ENCODE measurements around the gene CDH13.

Gene CDH13

GRCh38 chr16:83808573-83809014, 1181.8 kb downstream of the CDH13 start:
- DNase-seq (ENCODE audit: low read depth): no peak

GRCh38 chr16:83809092-83809491, 1182.3 kb downstream of the CDH13 start:
- DNase-seq (ENCODE audit: low read depth): no peak

DNA sequence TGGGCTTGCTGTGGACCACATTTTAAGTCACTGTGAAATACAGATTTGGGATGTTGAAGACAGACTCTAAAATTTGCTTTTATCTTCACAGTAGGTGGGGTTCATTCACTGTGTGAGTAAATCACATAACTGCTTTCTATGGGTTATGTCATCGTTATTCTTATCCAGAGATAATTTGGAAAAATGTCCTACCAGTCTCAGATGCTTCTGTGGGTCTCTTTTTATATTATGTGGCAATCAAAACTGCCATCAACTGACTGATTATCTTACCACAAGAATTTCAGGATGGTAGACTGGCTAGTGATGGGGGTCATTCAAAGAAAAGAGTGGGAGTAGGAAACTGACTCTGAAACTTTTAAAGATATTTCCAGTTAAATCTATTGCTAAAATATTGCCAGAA, 1184.1 kb downstream of the CDH13 start:
- DNase-seq (ENCODE audit: low read depth): no peak

- DNase-seq (ENCODE audit: low read depth): no peak
Observed at GRCh38 chr16:83813823-83814658, 1187.3 kb downstream of the CDH13 start.

GRCh38 chr16:83814659-83814985, 1187.9 kb downstream of the CDH13 start:
- DNase-seq (ENCODE audit: low read depth): no peak

DNA sequence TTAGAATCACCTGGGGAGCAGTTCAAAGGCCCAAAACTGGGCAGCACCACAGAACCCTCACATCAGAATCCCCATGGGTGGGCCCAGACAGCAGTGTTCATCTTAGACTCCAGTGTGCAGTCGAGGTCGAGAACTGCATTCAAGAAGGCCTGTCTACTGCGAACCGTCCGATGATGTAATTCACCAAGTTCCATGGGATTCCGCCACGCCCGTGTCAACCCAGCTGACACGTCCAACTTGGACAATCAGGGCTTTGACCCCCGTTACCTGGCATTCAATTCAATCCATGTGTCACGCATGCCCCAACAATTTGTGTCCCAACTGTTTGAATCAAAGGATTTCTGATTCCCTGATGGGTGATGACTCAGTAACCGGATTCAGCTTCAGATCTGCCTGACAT, 1190.3 kb downstream of the CDH13 start:
- DNase-seq (ENCODE audit: low read depth): no peak

GRCh38 chr16:83818276-83818675, 1191.5 kb downstream of the CDH13 start:
- DNase-seq (ENCODE audit: low read depth): no peak

DNA sequence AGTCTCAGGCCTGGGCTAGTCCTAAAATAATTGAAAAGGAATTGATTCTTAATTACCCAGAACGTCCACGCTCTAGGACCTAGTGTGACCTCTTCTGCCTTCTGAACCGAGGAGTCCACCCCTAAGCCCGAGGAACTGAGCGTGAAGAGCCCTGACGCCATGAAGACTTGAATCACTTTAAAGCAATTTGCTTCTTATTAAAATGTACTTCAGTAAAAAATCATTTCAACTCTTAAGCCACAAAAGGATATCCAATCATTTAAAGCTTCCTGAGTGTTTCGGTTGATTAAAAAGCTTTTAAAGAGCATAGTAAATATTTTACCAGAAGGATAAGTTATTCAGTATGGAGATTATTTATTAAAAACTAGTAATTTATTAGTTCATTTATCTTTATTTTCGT, 1192.6 kb downstream of the CDH13 start:
- DNase-seq (ENCODE audit: low read depth): no peak

DNA sequence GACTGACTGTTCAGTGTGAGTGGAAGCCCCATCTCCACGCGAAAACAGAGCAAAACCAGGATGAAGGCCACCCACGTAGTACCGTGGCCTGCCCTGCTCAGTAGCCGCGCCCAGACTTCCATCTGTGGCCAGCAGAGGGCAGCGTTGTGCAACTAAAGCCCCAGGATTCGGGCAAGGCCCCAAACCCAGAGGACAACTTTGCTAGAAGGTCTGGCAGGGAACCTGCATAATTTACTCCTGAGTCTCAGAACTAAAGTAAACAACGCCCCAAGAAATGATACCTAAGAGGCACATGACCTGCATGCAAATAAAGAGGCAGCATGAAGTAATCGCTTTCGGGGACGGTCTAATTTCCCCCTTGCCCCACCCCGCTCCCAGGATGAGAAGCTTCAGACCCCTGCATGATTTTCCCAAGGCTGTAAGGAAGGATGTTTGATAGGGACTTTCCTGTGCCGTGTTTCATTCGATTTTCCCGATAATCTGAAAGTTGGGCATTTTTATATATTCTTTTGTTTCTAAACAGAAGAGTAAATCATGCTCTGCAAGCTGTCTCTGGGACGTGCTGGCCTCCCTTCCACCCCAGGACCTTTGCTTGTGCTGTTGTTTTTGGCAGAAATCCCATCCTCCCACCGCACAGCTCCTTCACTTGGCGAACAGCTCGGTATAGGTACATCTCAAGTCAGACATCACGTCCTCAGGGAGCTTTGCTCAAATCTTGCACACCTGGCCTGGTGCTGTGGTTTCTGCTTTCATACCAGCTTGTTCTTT, 1199.6 kb downstream of the CDH13 start:
- peak; percentile 79 for DNase-seq (ENCODE audit: low read depth)

GRCh38 chr16:83830091-83830768, 1203.5 kb downstream of the CDH13 start:
- no peak for DNase-seq (ENCODE audit: low read depth)

DNA sequence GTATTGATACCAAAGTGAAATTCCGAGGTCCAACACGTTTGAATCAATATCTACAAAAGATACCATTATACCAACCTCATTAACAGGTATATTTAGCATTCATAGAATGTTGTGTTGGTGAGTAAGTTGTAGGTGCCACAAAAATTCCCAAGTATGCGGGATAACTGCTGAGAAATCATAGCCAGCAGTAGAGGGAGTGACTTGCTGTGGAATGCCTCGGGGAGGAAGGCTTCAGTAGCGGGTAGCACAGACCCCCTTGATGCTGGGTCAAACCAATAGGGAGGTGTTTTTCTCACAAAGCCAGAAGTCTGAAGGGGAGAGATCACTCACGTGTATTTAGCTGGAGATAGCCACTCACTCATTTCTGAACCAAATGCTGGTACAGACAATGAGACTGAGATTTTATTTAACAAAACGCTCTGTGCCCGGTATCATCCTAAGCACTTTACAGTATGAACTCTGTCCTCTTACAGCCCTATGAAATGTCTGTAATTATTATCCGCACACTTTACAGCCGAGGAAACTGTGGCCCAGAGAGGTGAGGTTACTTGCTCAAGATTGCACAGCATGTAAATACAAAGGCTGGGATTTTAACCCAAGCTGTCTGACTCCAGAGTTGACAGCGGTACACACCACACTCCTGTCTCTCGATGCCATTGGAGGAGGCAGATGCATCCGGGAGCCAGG, 1204.1 kb downstream of the CDH13 start:
- no peak for DNase-seq (ENCODE audit: low read depth)

DNA sequence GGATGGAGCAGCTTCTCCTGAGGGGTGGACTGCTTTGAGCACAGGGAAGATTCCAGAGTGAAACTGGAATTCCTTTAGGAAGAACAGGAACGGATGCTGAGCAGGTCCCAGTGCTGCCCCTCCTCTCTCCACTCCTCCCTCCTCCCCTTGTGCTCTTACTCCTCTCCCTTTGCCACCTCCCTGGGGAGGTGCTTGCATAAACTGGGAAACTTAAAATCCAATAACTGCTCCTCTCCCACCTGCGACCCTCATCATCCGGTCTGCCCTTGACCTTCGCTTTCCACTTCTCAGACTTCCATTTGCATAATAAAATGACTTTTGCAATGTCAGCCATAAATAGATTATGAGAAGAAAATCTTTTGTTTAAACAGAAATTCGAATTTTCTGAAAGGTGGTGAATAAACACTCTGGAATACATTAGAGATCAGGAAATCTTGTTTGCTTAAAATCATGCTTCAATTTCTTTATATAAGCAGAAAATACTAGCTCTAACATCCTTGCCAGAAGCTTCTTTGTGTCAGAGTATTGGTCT, 1204.8 kb downstream of the CDH13 start:
- no peak for DNase-seq (ENCODE audit: low read depth)

DNA sequence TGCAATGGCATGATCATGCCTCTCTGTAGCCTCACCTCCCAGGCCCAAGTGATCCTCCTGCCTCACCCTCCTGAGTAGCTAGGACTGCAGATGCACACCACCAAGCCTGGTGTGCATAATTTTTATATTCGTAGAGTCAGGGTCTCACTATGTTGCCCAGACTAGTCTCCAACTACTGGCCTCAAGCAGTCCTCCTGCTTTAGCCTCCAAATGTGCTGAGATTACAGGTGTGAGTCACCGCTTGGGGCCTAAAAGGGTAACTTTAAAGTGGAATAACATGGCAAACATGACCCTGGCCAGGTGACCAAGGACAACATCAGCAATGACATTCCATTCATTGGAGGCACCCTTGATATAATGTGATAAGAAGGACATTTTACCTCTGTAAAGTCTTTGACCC, 1207.2 kb downstream of the CDH13 start:
- DNase-seq (ENCODE audit: low read depth): no peak

GRCh38 chr16:83835586-83836566, 1209.1 kb downstream of the CDH13 start:
- DNase-seq (ENCODE audit: low read depth): no peak

DNA sequence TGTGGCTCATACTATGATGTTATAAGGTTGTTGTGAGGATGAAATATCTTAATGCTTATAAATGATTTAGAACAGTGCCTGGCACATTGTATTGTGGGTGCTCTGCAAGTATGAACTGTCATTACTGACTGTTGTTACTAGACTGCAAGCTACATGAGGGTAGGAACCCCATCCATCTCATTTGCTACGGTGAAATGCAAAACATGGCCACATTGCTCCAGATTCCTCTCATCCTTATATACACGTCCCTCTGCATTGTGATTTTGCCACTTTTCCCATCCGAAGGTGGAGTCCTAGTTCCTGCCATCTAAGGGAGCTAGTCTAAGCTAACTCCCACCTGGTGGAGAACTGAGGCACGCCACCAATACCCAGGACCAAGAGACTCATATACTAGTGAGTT, 1210.8 kb downstream of the CDH13 start:
- DNase-seq (ENCODE audit: low read depth): no peak

DNA sequence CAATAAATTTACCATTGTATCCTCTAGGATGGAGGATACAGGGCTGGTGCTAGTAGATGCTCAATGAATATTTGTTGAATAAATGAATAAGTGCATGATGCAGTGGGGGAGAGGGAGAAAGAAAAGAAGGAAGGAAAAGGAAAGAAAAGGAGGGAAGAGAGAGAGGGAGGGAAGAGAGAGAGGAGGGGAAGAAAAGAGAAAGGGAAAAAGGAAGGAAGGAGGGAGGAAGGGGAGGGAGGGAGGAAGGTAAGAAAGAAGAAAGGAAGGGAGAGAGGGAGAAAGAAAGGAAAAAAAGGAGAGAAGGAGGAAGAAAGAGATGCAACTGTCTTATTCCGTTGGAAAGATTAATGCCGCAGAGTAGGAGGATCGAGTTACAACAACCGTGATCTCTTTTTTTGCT, 1211.4 kb downstream of the CDH13 start:
- DNase-seq (ENCODE audit: low read depth): no peak

GRCh38 chr16:83839561-83839960, 1212.8 kb downstream of the CDH13 start:
- DNase-seq (ENCODE audit: low read depth): no peak

GRCh38 chr16:83840060-83840617, 1213.4 kb downstream of the CDH13 start:
- DNase-seq (ENCODE audit: low read depth): no peak

DNA sequence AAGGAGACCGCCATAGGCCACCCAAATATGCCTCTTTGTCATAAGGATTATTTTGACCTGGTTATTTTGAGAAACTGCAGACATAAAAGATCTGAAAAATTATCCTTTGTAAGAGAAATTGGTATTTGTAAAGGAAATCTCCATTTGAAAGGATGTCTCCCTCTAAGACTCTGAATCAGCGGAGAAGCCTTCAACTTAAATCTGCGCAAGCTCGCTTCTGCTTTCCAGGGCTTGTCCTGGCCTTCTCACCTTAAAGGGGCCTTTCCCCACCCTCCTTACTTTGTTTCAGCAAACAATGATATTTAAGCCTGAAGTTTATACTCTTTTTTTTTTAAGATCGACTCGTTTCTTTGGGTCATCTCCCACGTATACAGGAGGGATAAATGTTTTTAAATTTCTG, 1215.5 kb downstream of the CDH13 start:
- DNase-seq (ENCODE audit: low read depth): no peak

GRCh38 chr16:83842756-83843507, 1216.2 kb downstream of the CDH13 start:
- DNase-seq (ENCODE audit: low read depth): no peak
